ENCODE results near the gene TNS1.

Gene TNS1

GRCh38 chr2:218030409-218031195, 27.8 kb upstream of the TNS1 start:
- ChIA-PET CTCF (no interaction called here), POLR2A (no interaction called here)
- TF ChIP-seq ZNF384 (IDR thresholded peaks at IDR 0.05) (no peak), FOXA1 (IDR thresholded peaks at IDR 0.05) (no peak), L3MBTL2 (conservative IDR thresholded peaks at IDR 0.05) (no peak), FOXM1 (IDR thresholded peaks at IDR 0.05; ENCODE audit: borderline replicate concordance) (no peak), SUZ12 (IDR thresholded peaks at IDR 0.05) (no peak), NFRKB (IDR thresholded peaks at IDR 0.05) (no peak), TARDBP (IDR thresholded peaks at IDR 0.05) (no peak), BHLHE40 (IDR thresholded peaks at IDR 0.05; ENCODE audit: borderline replicate concordance) (no peak), LEF1 (IDR thresholded peaks at IDR 0.05; ENCODE audit: borderline replicate concordance) (no peak), PKNOX1 (IDR thresholded peaks at IDR 0.05) (no peak), FOXK2 (IDR thresholded peaks at IDR 0.05) (no peak), HDGF (IDR thresholded peaks at IDR 0.05; ENCODE audit: borderline replicate concordance) (no peak), CTBP1 (IDR thresholded peaks at IDR 0.05; ENCODE audit: borderline replicate concordance) (no peak; the same call in 1 of the 2 replicates), SP1 (IDR thresholded peaks at IDR 0.05) (no peak), ELF4 (IDR thresholded peaks at IDR 0.05) (no peak), ARNT (IDR thresholded peaks at IDR 0.05) (no peak)
- DNase-seq (ENCODE audit: extremely low spot score) = no peak

GRCh38 chr2:218029366-218030360, 26.9 kb upstream of the TNS1 start:
- DNase-seq (ENCODE audit: extremely low spot score) = no peak
- TF ChIP-seq L3MBTL2 (conservative IDR thresholded peaks at IDR 0.05) (no peak), FOXK2 (IDR thresholded peaks at IDR 0.05) (no peak), SUZ12 (IDR thresholded peaks at IDR 0.05) (no peak), FOXA1 (IDR thresholded peaks at IDR 0.05) (no peak), CTBP1 (IDR thresholded peaks at IDR 0.05; ENCODE audit: borderline replicate concordance) (no peak), LEF1 (IDR thresholded peaks at IDR 0.05; ENCODE audit: borderline replicate concordance) (no peak)
- ChIA-PET CTCF (no interaction called here), POLR2A (no interaction called here)

- TF ChIP-seq PKNOX1 (IDR thresholded peaks at IDR 0.05) (no peak), SP1 (IDR thresholded peaks at IDR 0.05) (no peak), ELF4 (IDR thresholded peaks at IDR 0.05) (no peak), FOXA1 (IDR thresholded peaks at IDR 0.05) (no peak), L3MBTL2 (conservative IDR thresholded peaks at IDR 0.05) (no peak), HDGF (IDR thresholded peaks at IDR 0.05; ENCODE audit: borderline replicate concordance) (no peak), FOXK2 (IDR thresholded peaks at IDR 0.05) (no peak)
- no peak for DNase-seq (ENCODE audit: extremely low spot score)
- ChIA-PET POLR2A (no interaction called here), CTCF (no interaction called here)
These were observed 26.0 kb upstream of the TNS1 start for GRCh38 chr2:218028562-218029348.

GRCh38 chr2:218028189-218028495, 25.3 kb upstream of the TNS1 start:
- POLR2A ChIA-PET = no interaction called here
- TF ChIP-seq ZNF384 (IDR thresholded peaks at IDR 0.05) = no peak
- no peak for TF ChIP-seq TARDBP (IDR thresholded peaks at IDR 0.05)
- TF ChIP-seq FOXK2 (IDR thresholded peaks at IDR 0.05) = no peak
- TF ChIP-seq SUZ12 (IDR thresholded peaks at IDR 0.05) = no peak
- no peak for TF ChIP-seq HDGF (IDR thresholded peaks at IDR 0.05; ENCODE audit: borderline replicate concordance)
- no peak for TF ChIP-seq L3MBTL2 (conservative IDR thresholded peaks at IDR 0.05)
- TF ChIP-seq FOXA1 (IDR thresholded peaks at IDR 0.05) = no peak
- TF ChIP-seq SP1 (IDR thresholded peaks at IDR 0.05) = no peak
- TF ChIP-seq NFRKB (IDR thresholded peaks at IDR 0.05) = no peak
- no peak for TF ChIP-seq ELF4 (IDR thresholded peaks at IDR 0.05)
- TF ChIP-seq FOXM1 (IDR thresholded peaks at IDR 0.05; ENCODE audit: borderline replicate concordance) = no peak
- TF ChIP-seq LEF1 (IDR thresholded peaks at IDR 0.05; ENCODE audit: borderline replicate concordance) = no peak
- no peak for TF ChIP-seq PKNOX1 (IDR thresholded peaks at IDR 0.05)
- no peak for TF ChIP-seq ARNT (IDR thresholded peaks at IDR 0.05)
- TF ChIP-seq BHLHE40 (IDR thresholded peaks at IDR 0.05; ENCODE audit: borderline replicate concordance) = no peak
- CTCF ChIA-PET = no interaction called here

GRCh38 chr2:218027426-218028188, 24.8 kb upstream of the TNS1 start:
- no peak for DNase-seq (ENCODE audit: extremely low spot score)
- POLR2A ChIA-PET = no interaction called here

More at GRCh38 chr2:218028189-218028495, 25.3 kb upstream of the TNS1 start:
- DNase-seq (ENCODE audit: extremely low spot score) = no peak

More at GRCh38 chr2:218027426-218028188, 24.8 kb upstream of the TNS1 start:
- CTCF ChIA-PET = no interaction called here
- no peak for TF ChIP-seq FOXK2 (IDR thresholded peaks at IDR 0.05)
- no peak for TF ChIP-seq FOXA1 (IDR thresholded peaks at IDR 0.05)
- TF ChIP-seq HDGF (IDR thresholded peaks at IDR 0.05; ENCODE audit: borderline replicate concordance) = no peak
- TF ChIP-seq SUZ12 (IDR thresholded peaks at IDR 0.05) = no peak
- TF ChIP-seq CTBP1 (IDR thresholded peaks at IDR 0.05; ENCODE audit: borderline replicate concordance) = no peak
- TF ChIP-seq L3MBTL2 (conservative IDR thresholded peaks at IDR 0.05) = no peak

All from HEK293T (cell line).